ENCODE results near the gene BABAM1.

The BABAM1 gene

GRCh38 chr19:17243211-17243829, 23.9 kb upstream of the BABAM1 start:
- DNase-seq (ENCODE audit: low read depth, low spot score), result no peak

DNA sequence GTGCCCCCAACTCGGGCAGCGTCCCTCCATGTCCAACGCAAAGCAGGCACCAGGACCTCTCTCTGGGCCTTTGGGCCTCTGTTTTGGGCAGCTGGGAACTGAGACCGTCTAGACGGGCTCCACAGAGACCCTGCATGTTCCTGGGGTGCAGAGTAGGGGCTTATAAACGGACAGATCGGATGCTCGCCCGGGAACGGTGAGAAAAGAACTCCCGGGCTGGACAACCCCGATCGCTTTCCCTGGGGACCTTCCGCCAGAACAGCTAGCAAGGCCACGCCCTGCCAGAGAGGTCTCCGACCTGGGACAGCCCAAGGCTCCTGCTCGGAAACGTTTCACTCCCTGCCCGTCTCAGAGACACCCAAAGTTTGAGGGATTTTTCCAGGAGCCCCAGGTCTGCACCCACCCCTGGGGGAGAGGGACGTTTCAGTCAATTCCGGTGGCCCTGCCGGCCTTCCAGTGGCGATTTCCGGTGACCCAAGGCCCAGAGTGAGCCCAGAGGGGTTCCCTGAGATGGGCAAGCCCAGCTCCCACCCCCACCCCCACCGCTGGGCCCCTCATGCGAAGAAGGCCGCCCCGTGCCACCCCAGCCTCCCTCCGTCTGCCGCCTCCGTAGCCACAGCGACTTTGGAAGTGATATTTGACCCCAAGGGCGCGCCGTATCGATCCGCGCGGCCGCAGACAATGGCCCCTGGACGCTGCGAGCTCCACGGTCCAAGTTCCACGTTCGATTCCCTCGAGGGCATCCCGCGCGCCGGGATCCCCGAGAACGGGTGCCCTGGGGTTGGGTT, 23.2 kb upstream of the BABAM1 start:
- DNase-seq (ENCODE audit: low read depth, low spot score), result no peak

DNA sequence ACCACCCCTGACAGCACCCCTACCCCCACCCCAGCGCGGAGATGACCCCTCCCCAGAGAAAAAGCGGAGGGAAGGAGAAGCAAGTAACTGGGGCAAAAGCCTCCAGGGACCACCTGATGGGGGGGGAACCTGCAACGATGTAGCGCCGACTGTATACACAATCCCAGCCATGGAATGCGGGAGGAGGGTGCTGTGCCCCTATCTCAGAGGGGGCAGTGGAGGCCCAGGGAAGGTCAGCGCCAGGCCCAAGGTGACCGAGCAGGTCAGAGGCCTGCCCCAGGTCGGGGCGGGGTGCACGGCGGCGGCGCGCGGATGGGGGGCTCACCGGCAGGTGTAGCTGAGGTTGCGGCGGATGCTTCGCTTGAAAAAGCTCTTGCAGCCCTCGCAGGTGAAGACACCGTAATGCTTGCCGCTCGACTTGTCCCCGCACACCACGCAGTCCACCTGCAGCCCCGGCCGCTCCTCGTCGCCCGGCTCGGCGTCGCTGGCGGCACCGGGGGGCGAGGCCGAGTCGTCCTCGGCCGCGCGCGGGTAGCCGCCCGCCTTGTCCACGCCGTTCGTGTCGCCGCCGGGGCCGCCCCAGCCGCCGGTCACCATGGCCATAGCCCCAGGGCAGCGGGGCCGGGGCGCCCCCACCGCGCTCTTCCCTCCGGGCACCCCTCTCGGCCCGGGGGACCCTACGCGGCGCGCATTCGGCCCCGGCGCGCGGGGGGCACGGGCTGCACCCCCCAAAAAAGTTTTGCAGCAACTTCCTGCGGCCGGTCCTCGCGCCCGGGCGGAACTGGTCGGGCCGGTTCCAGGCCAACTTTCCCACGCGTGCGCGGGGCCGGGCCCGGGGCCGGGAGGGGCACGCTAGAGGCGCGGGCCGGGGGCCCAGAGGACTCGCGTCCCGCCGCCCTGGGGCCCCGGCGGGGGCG, 22.4 kb upstream of the BABAM1 start:
- no peak for DNase-seq (ENCODE audit: low read depth, low spot score)

DNA sequence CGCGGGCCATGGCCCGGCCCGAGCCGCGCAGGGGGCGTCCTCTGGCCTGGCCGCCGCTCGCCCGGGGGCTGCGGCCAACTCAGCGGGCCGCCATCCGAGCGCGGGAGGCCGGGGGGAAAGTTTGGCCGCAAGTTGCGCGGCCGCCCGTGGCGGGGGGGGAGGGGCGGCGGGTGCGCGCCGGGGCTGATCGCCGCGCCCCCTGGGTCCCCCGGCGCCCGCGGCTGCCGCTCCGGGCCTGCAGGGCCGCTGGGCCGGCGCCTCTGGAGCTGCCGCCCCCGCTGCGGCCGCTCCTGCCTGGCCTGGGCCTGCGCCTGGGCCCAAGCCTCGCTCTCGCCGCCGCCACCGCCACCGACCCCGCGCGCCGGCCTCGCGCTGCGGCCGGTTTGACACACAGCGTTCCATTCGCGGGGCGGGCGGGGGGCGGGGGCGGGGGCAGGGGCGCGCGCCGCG, 21.7 kb upstream of the BABAM1 start, which contains the start of gene NR2F6:
TSS of gene NR2F6 (minus strand) at position 385 of the 450 bp plus-strand sequence. CDS start 699 bp downstream, outside the sequence.
- DNase-seq (ENCODE audit: low read depth, low spot score), result no peak

GRCh38 chr19:17246681-17247425, 20.4 kb upstream of the BABAM1 start:
- no peak for DNase-seq (ENCODE audit: low read depth, low spot score)

DNA sequence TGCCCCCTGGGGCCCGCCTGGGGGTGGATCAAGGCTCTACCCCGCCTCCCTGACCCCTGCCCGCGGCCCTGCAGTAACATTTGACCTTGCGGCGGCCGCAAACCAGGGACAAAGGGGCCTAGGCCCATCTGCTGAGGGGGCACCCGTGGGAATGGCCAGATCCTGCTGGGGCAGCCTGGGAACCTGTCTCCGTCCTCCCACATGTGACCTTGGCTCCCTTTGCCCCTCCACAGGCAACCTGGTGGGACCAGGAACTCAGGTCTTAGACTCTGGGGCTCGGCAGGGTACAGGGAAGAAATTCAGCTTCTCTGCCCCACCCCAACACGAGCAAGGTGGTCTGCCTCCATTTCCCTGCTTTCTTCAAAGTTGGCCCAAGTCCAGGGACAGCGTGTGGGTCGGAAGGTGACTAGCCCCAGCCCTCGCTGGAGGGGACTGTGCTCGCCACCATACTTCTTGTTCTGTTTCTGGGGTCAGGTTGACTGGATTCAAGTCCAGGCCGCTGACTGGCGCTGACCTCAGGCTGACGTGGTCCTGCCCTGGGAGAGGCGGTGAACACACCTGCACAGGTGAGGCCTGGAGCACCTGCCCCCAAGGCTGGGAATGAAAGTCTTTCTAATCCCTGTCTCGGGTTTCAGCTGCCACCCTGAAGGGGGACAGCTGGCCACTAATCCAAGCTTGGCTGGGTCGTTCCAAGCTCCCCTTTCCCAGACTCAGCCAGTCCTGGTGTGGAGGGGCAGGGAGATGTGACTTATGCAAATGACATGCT, 19.0 kb upstream of the BABAM1 start:
- DNase-seq (ENCODE audit: low read depth, low spot score), result no peak

GRCh38 chr19:17249887-17250548, 17.2 kb upstream of the BABAM1 start:
- no peak for DNase-seq (ENCODE audit: low read depth, low spot score)

DNA sequence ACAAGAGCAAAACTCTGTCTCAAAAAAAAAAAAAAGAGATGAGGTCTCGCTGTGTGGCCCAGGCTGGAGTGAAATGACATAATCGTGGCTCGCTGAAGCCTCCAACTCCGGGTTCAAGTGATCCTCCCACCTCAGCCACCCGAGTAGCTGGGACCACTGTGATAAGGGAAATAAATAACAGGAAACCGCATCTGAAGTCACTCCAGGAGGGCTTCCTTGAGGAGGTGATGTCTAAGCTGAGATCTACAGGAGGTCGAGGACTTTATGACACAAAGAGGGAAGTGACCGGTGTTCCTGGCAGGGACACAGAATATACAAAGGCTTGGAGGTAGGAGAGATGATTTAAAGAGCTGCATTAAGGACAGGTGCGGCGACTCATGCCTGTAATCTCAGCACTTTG, 12.6 kb upstream of the BABAM1 start:
- no peak for DNase-seq (ENCODE audit: low read depth, low spot score)

- no peak for DNase-seq (ENCODE audit: low read depth, low spot score)
Observed at GRCh38 chr19:17255150-17255621, 12.1 kb upstream of the BABAM1 start.

GRCh38 chr19:17256130-17256529, 11.1 kb upstream of the BABAM1 start:
- no peak for DNase-seq (ENCODE audit: low read depth, low spot score)

GRCh38 chr19:17259118-17259780, 8.0 kb upstream of the BABAM1 start:
- DNase-seq (ENCODE audit: low read depth, low spot score), result no peak

- DNase-seq (ENCODE audit: low read depth, low spot score), result no peak
Observed at GRCh38 chr19:17259934-17260333, 7.3 kb upstream of the BABAM1 start.

DNA sequence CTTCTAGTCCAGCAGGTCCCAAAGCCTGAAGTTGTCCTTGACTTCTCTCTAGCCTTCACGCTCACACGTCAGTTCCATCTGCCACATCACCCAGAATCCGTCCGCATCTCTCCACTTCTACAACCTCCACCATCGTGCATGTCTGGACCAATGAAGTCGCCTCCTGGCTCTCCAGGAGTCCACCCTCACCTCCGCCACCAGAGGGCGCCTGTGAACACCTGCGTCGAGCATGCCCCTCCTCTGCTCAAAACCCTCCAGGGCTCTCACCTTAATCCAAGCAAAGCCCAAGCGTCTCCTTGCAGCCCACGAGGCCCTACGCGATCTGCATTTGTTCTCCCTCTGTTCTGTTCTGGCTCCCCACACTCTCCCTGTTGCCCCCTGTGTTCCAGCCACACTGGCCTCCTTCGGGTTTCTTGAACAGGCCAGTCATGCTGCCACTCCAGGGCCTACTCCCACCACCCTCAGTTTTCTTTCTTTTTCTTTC, 6.4 kb upstream of the BABAM1 start:
- peak; percentile 83 for DNase-seq (ENCODE audit: low read depth, low spot score)

DNA sequence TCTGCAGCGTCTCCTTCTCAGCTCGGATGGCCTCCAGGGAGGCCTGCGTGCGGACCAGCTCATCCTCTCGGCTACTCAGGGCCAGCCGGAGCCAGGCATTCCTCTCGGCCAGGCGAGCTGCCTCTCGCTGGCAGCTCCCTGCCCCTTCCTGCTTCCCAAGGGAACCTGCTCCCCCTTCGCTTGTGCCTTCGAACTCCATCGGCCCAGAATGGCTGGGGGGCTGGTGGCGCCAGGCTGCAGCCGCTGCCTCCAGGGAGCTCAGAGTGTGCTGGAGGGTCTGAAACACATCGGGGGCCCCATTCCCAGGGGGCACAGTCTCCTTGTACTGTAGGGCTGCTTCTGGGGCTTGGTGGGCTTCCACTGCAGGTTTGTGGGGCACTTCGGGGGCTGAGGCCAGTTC, 4.7 kb upstream of the BABAM1 start:
- no peak for DNase-seq (ENCODE audit: low read depth, low spot score)

GRCh38 chr19:17263712-17264640, 3.3 kb upstream of the BABAM1 start:
- DNase-seq (ENCODE audit: low read depth, low spot score), result no peak

- DNase-seq (ENCODE audit: low read depth, low spot score), result no peak
Observed at GRCh38 chr19:17264641-17264979, 2.6 kb upstream of the BABAM1 start, which contains the start of gene USHBP1. Gene USHBP1, minus strand, starts transcription at chr19:17264745. Its CDS starts 446 bp downstream, at chr19:17264299.

DNA sequence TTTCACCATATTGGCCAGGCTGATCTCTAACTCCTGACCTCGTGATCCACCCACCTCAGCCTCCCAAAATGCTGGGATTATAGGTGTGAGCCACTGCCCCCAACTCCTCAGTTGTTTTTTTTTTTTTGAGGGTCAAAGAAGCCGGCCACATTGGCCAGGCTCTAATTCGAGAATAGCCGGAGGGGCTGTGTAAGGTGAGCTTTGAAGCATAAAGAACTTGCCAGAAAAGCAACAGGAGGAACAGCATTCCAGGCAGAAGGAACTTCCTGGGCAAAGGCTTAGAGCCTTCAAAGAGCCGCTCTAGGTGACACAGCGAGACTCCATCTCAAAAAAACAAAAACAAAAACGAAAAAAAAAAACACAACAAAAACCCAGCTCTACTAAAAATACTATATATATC, 1.2 kb upstream of the BABAM1 start:
- DNase-seq (ENCODE audit: low read depth, low spot score), result no peak

DNA sequence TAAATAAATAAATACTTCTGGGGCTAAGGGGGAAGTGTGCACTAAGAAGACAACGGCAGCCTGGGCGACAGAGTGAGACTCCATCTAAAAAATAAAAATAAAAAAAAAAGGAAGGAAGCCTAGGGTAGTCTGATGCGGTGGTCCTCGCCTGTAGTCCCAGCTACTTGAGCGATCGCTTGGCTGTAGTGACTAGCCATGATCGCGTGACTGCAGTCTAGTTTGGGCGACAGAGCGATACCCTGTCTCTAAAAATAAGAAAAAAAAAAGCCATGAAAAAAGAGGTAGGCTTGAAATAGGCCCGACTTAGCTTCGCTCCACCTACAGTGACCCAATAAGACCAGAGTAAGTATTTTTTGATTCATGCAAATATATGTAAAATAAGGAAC, 661 bp upstream of the BABAM1 start:
- no peak for DNase-seq (ENCODE audit: low read depth, low spot score)
